Activated CD8-positive, alpha-beta memory T cell treated with anti-CD3 and anti-CD28 coated beads, Interleukin-2, amount 50 U/mL, for 24 hours (primary cell): ENCODE measurements around the gene PLD1.
"Not testable (repeated sequence)": the region's sequence is repeated elsewhere in the genome, so short reads cannot be mapped to it uniquely, and the experiment has no call there.

Source experiments
- DNase-seq: peaks from one replicate; pipeline ENCODE4 v3.0.0-alpha.2; 2020; ENCODE audit errors: extremely low read depth

PLD1 gene

GRCh38 chr3:171564748-171565480 lies 245.4 kb downstream of the PLD1 start:
- no peak for DNase-seq

GRCh38 chr3:171563298-171563697 lies 247.0 kb downstream of the PLD1 start:
- DNase-seq: no peak

GRCh38 chr3:171562459-171562858 lies 247.8 kb downstream of the PLD1 start:
- DNase-seq: not testable (repeated sequence)

GRCh38 chr3:171561596-171562323 lies 248.5 kb downstream of the PLD1 start:
- no peak for DNase-seq

GRCh38 chr3:171559586-171559985 lies 250.7 kb downstream of the PLD1 start:
- DNase-seq: no peak

- DNase-seq: no peak
Measured at GRCh38 chr3:171558188-171558696, 252.0 kb downstream of the PLD1 start.

GRCh38 chr3:171557173-171557572 lies 253.1 kb downstream of the PLD1 start:
- no peak for DNase-seq

GRCh38 chr3:171556574-171557145 lies 253.6 kb downstream of the PLD1 start:
- no peak for DNase-seq

GRCh38 chr3:171556148-171556547 lies 254.1 kb downstream of the PLD1 start:
- DNase-seq: no peak

- DNase-seq: no peak
Measured at GRCh38 chr3:171553086-171553485, 257.2 kb downstream of the PLD1 start.

- DNase-seq: no peak
Measured at GRCh38 chr3:171552531-171552930, 257.8 kb downstream of the PLD1 start.

GRCh38 chr3:171551296-171551695 lies 259.0 kb downstream of the PLD1 start:
- DNase-seq: no peak
